ENCODE measurements around the gene MID2. TPM values are rescaled to one million over a fixed set of nuclear protein-coding genes. Genes with fewer than 3 reads are reported as not detected.

Gene MID2, protein sequence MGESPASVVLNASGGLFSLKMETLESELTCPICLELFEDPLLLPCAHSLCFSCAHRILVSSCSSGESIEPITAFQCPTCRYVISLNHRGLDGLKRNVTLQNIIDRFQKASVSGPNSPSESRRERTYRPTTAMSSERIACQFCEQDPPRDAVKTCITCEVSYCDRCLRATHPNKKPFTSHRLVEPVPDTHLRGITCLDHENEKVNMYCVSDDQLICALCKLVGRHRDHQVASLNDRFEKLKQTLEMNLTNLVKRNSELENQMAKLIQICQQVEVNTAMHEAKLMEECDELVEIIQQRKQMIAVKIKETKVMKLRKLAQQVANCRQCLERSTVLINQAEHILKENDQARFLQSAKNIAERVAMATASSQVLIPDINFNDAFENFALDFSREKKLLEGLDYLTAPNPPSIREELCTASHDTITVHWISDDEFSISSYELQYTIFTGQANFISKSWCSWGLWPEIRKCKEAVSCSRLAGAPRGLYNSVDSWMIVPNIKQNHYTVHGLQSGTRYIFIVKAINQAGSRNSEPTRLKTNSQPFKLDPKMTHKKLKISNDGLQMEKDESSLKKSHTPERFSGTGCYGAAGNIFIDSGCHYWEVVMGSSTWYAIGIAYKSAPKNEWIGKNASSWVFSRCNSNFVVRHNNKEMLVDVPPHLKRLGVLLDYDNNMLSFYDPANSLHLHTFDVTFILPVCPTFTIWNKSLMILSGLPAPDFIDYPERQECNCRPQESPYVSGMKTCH
- total RNA-seq: 28.6 and 32.4 TPM in 2 replicates

DNA sequence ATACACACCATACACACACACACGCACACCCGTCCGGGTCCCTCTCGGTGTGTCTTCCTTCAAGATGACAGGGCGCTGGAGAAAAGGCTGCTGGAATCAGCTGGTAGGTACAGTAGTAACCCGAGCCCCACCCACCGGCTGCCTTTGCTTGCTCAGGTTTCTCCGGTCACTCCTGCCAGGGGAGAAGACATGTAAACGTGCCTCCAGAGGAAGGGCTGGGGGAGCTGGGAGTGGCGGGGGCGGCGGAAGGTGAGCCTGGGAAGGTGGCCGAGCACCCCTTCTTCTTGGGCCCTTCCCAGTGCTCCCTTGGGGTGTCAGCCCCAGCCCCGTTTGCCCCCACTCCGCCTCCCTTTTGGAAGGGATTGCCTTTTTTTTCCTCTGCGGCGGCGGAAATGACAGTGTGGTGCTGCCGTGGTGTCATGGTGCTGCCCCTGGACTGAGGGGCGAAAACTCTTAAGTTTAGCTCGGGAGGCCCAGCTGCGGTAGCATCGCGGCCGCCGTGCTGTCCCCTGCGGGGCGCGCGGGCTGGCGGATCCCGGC lies at the start of gene MID2:
Gene MID2 (plus strand): TSS at position 169 of the 540 bp plus-strand sequence. CDS start 561 bp downstream, outside the sequence.

DNA sequence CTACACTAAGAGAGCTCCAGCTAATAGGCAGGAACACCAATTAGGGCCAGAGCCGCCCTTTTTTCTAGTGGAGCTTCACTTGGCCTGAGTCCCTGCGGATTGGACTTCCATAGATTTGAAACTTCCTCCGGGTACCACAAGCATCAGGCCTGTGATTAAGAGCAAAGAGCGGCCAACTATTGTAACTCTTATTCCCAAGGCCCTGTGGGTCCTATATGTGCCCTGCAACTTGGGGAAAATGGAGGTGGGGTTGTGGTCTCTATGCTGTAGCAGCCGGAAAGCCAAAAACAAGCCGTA lies 48.2 kb upstream of the MID2 start, which contains the start of gene NCBP2L:
Gene NCBP2L (plus strand): TSS at position 198 of the 297 bp plus-strand sequence. CDS start 16,488 bp downstream, outside the sequence.

Small RNAs within 50 kb of the gene (small RNA-seq; reads per million reads assigned to genes)
- not detected for gene RF00019

Other genes with a start within 250 kb of the MID2 start
- gene PRPS1, start 197.4 kb upstream of the MID2 start, total RNA-seq: 31.4 and 33.8 TPM in 2 replicates
- gene TSC22D3, start 50.1 kb upstream of the MID2 start, total RNA-seq: 28.2 and 45.9 TPM in 2 replicates
- not detected in 2 replicates for gene NCBP2L, start 48.1 kb upstream of the MID2 start, total RNA-seq
- not detected in 2 replicates for gene TEX13B, start 156.5 kb downstream of the MID2 start, total RNA-seq
- gene VSIG1, start 219.2 kb downstream of the MID2 start, total RNA-seq: under 0.01 TPM in 2 replicates

All from articular chondrocyte of knee joint (primary cell).